Pons (tissue), 1 donor: ENCODE results near the gene TM4SF5.
A peak's percentile ranks its signal among the peaks of the same experiment; 100 is the strongest.

Experiments used
- DNase-seq: peaks from one replicate; pipeline ENCODE4 v3.0.0-alpha.2; 2016; ENCODE audit warnings: low spot score

Gene TM4SF5, protein sequence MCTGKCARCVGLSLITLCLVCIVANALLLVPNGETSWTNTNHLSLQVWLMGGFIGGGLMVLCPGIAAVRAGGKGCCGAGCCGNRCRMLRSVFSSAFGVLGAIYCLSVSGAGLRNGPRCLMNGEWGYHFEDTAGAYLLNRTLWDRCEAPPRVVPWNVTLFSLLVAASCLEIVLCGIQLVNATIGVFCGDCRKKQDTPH

GRCh38 chr17:4771519-4772234, at the start of gene TM4SF5:
Gene TM4SF5 (plus strand): TSS chr17:4771886. CDS start chr17:4771923, 37 bp downstream.
- no peak for DNase-seq

DNA sequence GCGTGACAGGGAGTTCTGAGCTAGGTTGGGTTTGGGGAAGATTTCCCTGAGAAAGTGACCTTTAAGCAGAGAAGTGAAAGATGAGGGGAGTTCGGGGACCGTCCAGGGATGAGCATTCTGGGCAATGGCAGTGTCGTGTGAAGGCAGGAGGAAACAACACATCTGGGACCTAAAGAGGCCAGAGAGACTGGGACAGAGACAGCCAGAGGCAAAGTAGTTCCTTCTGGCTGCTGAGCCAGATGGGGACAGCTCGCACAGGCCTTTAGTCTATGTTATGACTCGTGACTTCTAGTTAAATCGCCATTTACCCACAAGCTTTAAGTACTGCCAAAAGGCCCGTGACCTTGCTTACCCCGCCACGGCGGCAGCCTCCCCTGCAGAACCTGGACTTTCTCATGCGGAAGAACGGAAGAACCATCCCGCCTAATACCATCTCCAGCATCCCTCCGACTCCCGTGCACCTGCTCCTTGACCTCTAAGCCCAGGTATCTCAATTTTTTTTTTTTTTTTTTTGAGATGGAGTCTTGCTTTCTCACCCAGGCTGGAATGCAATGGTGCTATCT, 48.9 kb upstream of the TM4SF5 start:
- no peak for DNase-seq

GRCh38 chr17:4724650-4725049, 47.0 kb upstream of the TM4SF5 start:
- DNase-seq, result no peak

- DNase-seq, result no peak
Measured at GRCh38 chr17:4725646-4726310, 45.9 kb upstream of the TM4SF5 start.

DNA sequence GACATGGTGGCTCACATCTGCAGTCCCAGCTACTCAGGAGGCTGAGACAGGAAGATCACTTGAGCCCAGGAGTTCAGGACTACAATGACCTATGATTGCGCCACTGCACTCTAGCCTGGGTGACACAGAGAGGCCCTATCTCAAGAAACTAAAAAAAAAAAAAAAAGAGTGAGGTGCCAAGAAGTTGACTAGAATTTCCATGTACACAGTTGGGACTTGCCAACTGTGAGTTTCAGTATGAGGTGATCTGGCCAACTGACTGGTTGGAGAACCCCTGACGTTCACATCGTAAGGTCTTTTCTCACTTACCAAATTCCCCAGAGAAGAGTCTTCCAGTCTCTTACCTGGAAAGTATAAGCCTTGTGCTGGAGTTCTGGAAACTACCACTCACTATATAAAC, 43.6 kb upstream of the TM4SF5 start:
- DNase-seq, result no peak

GRCh38 chr17:4733073-4733531, 38.6 kb upstream of the TM4SF5 start:
- peak; percentile 73 for DNase-seq

GRCh38 chr17:4734857-4735475, 36.7 kb upstream of the TM4SF5 start:
- no peak for DNase-seq

GRCh38 chr17:4735876-4736651, 35.6 kb upstream of the TM4SF5 start:
- DNase-seq, result peak; percentile 81

DNA sequence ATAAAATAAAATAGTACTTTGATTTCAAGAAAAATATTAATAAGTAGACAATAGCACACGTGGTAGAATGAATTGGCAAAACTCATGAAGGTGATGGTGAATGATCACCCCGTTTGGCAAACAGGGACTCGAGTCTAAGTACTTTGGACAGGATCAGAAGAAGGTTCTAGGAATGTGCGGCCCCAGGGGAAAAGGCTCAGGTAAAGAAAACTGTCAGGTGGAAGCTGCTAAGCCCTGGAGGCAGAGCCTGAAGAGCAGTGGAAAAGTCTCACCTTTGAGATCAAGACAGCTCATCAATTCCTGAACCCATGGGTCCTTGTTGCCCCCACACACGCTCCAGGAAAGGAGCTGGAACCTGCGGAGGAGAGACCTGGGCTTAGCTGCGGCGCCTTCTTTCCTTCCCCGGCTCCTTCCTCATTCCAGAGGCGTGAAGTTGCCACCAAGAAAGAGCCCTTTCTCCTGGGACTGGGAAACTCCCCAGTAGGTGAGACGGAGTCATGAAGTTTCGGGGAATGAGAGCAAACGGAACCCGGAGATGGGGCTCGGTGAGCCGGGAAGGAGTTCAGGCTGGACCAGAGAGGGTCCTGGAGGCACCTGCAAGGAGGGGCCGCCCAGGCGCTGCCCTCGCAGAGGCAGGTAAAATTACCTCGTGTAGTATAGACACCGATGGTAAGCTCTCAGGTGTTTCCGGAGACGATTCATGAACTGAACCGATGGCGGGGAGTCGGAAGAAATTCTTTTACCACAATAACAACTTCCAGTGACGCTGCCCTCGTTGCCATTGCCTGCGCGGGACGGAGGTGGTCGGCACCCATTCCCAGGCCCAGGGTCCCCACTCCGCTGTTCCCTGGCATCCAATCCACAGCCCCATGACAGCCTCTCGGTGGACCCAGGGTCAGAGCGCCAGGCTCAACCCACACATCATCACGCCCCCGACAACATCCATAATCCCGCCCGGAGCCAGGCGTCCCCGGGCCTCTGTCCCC, 33.3 kb upstream of the TM4SF5 start:
- DNase-seq, result no peak

DNA sequence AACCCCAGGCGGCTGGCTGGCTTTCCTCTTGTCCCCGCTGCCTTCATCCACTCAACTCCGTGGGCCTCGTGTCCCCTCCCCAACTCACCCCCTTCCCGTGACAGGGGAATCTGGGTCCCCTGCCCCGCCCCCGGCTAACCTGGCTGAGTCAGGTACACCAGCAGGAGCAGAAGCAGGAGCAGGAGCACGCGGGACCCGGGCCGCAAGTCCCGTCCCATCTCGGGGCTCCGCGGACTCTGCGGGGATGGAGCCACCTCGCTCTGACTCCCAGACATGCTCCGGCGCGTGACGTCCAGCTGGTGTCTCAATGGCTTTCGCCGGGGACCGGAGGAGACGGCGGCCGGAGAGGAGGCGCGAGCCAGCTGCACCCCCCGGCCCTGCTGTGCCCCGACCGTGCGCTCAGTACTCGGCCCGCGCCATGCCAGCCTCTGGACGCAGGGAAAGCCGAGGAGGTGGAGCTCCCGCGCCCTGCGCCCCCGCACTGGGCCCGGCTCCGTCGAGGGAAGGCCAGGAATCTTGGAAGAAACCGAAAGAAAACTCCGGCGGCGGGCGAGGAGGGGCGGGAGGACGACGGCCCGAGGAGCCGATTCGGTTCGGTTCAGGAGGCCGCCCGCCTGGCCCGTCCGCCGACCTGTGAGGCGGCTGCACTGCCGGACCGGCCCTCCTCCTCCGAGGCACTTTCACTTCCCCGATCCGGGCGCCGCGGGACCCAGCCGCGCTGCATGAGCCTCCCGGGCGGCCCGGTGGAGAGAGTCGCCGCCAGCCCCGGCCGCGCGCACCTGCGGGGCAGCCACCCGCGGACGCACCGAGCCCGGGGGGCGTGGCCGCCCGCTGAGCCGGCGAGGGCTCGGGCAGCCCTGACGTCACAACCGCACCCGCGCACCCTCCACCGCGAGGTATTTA, 32.3 kb upstream of the TM4SF5 start, which contains the start of the genes CXCL16 and ZMYND15:
Gene CXCL16 (minus strand): TSS at position 807 of the 903 bp plus-strand sequence. CDS start 589 bp downstream, at position 218.
Gene ZMYND15 (plus strand): TSS at position 712 of the 903 bp plus-strand sequence. CDS start 716 bp downstream, outside the sequence.
- DNase-seq, result no peak

DNA sequence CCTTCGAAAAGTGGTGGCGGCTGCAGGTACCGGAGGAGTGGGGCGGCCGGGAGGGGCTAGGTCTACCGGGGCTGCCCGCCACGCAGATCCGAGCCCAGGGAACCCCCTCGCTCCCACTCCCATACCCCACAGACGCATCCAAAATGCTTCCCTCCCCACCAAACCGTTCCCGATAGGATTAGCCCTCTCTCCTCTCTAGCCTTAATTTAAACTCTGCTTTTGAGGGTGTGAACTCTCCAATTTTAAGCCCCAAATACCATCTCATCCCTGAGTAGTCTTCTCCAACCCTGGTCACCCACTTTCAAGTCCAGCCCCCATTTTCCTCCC, 31.7 kb upstream of the TM4SF5 start:
- DNase-seq, result no peak

- DNase-seq, result no peak
Measured at GRCh38 chr17:4740584-4740983, 31.1 kb upstream of the TM4SF5 start.

DNA sequence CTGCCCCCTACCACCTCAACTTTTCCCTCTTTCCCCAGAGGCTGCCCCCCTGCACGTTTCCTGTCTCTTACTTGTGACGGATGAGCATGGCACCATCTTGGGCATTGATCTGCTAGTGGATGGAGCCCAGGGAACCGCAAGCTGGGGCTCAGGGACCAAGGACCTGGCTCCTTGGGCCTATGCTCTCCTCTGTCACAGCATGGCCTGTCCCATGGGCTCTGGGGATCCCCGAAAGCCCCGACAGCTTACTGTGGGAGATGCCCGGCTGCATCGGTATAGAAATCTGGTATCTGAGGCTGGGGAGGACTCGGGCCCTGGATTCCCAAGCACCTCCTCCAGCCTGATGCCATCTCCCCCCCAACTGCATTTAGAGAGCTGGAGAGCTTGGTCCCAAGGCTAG, 30.1 kb upstream of the TM4SF5 start:
- no peak for DNase-seq

GRCh38 chr17:4742133-4742532, 29.6 kb upstream of the TM4SF5 start:
- DNase-seq, result no peak

DNA sequence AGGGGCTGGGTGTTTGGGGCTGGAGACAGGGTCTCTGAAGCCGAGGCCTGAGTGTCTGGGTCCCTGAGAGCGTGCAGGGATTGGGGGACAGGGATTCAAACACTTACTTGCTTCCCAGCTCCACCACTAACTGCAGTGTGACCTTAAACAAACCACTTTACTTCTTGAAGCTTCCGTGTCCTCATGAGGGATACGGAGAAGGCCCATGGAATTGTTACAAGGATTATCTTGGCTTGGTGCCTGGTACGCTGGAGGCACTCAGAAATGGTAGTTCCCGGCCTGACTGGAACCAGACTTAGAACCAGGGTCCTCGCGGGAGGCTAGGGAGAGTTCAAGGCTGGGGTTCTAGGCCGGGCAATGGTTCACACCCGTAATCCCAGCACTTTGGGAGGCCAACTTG, 29.1 kb upstream of the TM4SF5 start:
- DNase-seq, result no peak

- DNase-seq, result no peak
Measured at GRCh38 chr17:4743216-4743615, 28.5 kb upstream of the TM4SF5 start.

DNA sequence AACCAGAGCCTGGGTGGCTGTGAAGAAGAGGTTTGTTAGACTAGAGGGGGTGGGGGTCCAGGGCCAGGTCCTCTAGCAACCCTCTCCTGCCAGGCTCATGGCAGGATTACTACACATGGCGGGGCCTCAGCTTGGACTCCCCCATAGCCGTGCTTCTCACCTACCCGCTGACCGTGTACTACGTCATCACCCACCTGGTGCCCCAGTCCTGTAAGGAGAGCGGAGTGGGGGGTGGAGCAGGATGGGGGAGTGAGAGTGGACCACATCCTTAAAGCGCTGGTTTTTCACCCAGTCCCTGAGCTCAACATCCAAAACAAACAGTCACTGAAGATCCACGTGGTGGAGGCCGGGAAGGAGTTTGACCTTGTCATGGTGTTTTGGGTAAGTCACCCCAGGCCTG, 27.8 kb upstream of the TM4SF5 start:
- DNase-seq, result no peak

DNA sequence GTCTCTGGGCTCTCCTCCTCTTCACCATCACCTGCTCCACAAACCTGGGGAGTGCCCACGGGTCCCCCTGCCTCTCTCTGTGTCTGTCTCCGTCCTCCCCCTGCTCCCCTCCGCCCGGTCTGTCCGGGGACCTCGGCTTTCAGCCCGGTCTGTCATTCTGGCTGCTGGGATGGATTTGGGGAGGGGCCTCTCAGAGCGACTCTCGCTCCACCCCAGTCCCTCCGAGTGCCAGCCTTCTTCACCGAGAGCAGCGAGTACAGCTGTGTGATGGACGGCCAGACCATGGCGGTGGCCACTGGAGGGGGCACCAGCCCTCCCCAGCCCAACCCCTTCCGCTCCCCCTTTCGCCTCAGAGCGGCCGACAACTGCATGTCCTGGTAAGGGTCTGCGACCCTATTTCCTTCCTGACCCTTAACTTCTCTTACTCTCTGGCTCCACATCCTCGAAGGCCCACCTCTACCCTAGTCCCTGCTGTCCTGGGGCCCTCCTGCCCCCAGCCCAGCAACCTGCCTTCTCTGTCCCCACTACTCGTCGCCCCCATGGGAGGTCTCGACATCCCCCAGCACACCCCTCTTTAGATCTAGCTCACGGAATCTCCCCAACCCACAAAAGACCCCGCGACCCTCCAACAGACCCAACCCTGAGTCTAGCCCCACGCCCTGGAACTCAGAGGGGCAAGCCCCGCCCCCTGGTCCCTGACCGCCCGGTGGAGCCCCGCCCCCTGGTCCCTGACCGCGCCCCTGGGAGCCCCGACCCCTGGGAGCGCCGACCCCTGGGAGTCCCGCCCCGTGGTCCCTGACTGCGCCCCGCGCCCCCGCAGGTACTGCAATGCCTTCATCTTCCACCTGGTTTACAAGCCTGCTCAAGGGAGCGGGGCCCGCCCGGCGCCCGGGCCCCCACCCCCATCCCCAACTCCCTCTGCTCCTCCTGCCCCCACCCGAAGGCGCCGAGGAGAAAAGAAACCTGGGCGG, 26.4 kb upstream of the TM4SF5 start:
- DNase-seq, result no peak
